GM12873 (cell line): ENCODE results near the gene MIB2.

Experiments used
- TF ChIP-seq, protein P1 (sequence below): IDR thresholded peaks from 2 replicates; pipeline ENCODE4 v1.5.1; 2012; ENCODE audit warnings: low read depth, mild to moderate bottlenecking, moderate library complexity, low read length, control low read depth; ENCODE audit not compliant: insufficient read depth; ENCODE audit errors: missing control alignments

MIB2 gene

DNA sequence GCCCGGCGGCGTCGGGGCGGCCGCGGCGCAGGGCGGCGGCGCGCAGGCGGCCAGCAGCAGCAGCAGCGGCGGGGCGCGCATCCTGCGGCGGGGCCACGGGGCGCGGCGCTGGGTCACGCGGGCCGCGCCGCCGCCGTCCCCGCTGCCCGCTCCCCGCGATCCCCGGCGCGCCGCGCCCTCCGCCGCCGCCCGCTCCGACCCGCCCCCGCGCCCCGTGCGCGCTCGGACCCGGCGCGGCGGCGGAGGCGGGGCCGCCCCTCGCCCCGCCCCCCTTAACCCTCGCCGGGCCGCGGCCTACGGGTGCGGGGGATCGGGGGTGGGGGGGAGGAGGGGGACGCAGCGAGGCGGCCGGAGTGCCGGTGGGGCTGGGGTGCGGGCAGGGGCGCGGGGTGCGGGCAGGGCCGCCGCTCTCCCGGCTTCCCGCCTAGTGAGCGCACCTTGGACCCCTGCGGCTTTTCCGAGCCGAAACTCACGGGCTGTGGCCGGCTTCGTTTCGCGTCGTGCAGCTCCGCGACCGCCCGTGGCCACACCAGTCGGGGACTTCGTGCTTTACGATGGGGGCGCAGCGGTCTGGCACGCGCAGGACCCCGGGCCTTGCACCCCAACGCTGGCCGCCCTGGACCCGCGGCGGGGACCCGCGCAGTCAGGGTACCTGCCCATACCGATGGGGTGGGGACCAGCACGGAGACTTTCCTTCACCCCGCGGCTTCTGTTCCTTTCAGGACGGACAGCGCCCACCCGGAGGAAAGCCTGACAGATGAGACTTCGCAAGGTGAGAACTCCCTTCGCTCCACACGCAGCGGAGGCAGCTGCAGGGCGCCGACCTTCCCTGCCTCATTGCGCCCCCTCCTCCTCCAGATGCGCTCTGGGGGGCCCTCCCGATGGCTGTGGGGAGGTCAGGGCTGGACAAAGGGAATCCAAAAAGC is 15.1 kb upstream of the MIB2 start, which contains the start of gene FNDC10:
FNDC10 (minus strand) TSS at position 201 of the 926 bp plus-strand sequence; CDS start at position 81, 120 bp downstream.
- TF ChIP-seq, protein P1, sequence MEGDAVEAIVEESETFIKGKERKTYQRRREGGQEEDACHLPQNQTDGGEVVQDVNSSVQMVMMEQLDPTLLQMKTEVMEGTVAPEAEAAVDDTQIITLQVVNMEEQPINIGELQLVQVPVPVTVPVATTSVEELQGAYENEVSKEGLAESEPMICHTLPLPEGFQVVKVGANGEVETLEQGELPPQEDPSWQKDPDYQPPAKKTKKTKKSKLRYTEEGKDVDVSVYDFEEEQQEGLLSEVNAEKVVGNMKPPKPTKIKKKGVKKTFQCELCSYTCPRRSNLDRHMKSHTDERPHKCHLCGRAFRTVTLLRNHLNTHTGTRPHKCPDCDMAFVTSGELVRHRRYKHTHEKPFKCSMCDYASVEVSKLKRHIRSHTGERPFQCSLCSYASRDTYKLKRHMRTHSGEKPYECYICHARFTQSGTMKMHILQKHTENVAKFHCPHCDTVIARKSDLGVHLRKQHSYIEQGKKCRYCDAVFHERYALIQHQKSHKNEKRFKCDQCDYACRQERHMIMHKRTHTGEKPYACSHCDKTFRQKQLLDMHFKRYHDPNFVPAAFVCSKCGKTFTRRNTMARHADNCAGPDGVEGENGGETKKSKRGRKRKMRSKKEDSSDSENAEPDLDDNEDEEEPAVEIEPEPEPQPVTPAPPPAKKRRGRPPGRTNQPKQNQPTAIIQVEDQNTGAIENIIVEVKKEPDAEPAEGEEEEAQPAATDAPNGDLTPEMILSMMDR = no peak

DNA sequence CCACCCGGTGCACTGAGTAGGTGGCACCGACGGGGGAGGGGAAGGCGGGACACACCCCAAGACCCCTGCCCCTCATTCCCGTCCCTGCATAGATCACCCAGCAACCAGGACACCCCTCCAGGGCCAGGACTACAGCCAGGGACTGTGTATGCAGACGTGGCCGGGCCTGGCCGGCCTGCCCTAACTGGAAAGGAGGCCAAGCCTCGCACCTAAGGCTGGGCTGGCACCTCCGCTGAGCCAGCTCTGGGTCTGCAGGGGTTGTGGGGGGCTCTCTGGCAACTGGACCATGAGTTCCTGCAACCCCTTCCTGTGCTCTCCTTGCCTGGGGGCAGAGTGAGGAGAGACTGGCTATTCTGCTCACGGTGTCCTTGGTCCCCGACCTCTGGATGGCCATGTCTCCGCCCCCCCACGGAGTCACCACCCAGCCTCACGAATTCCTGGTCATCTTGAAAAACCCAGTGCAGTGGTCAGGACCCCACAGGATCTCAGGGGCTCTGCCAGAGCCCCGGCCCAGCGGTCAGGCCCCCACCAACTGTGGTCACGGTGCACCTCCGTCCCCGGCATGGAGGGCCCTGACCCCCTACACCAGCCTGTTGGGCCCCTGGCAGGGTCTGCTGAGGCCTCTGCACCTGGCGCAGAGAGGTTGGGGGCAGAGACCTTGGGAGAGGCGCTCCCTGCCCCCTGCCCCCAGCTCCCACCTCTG is 14.3 kb upstream of the MIB2 start:
- TF ChIP-seq, protein P1 = no peak

DNA sequence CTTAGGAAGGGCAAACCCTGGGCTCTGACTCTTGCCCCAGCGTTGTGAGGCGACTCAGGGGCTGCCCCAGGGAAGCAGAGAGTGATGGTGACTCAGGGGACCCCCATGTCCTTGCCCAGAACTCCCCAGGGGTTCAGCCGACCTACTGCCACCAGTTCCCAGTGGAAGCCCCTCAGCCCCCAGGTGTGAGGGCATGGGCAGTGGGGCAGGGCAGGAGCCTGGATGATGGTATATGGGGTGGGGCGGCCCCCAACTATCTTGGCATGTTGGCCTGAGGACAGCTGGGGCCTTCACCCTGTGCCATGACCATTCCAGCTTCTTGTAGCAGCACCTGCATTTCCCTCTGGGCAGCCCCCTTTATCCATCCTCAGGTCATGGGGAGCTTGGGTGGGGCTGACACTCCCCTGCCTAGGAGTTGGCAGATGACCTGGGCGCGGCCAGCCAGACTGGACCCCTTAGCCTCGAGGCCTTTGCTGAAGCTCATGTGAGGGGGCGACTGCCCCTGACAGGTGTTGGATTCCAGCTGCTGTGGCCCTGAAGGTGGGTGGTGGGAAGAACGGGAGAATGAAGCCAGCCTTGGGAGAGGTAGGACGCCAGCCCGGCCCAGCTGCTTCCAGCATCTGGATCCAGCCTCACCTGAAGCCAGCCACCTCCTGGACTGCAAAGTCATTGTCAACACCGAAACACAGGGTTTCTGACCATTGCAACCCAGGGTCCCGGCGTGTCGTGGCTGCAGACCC is 13.6 kb upstream of the MIB2 start:
- TF ChIP-seq, protein P1 = no peak

DNA sequence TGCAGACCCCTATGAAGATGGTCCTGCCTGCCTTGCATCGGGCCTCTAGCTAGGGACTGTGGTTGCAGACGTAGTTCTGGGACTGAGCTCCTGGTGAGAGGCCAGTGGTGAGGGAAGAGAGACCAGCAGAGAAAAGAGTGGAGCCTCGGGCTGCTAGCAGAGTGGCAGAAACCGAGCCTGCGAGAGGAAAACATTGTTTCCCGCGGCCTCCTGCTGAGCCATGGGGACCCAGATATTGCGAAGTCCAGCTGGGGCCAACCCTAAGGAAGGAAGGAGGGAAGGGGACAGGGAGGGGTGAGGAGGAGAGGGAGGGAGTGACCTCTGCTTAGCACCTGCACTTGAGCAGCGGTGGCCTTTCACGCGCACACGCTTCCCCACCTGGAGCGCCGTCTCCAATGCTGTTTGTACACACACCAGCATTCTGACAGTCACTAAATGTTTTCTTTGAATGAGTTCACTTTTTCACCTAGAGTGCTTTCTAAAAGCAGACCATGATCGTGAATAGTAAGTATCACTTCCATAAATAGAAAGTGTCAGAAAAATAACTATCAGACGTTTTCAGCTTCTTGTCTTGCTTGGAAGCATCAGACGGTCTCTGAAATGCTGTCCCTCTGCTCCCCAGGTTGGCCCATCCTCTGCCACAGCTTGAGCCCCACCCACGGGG is 12.9 kb upstream of the MIB2 start:
- TF ChIP-seq, protein P1 = no peak

DNA sequence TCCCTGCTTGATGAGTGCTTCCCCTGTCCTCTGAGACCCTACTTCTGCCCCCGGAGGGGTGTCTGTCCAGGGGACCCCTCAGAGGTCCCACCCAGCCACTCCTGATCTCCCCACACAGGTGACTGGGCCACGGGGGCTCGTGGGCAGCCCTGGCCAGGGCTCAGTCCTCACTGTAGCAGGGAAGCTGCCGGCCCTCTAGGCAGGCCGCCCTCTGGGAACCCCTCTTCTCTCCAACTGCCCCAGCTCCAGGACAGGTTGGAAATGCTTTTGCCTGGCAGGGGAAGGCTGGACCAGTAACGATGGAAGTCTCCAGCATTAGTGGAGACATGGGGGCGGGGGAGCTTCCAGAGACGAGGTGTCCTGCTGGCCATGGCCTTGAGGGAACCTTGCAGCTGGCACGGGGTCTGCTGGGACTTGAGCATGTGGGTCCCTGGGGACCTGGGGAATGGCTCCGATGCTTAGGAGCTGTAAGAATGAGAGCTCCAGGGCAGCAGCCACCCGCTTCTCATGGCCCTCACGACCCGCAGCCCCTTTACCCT is 12.3 kb upstream of the MIB2 start:
- TF ChIP-seq, protein P1 = no peak

DNA sequence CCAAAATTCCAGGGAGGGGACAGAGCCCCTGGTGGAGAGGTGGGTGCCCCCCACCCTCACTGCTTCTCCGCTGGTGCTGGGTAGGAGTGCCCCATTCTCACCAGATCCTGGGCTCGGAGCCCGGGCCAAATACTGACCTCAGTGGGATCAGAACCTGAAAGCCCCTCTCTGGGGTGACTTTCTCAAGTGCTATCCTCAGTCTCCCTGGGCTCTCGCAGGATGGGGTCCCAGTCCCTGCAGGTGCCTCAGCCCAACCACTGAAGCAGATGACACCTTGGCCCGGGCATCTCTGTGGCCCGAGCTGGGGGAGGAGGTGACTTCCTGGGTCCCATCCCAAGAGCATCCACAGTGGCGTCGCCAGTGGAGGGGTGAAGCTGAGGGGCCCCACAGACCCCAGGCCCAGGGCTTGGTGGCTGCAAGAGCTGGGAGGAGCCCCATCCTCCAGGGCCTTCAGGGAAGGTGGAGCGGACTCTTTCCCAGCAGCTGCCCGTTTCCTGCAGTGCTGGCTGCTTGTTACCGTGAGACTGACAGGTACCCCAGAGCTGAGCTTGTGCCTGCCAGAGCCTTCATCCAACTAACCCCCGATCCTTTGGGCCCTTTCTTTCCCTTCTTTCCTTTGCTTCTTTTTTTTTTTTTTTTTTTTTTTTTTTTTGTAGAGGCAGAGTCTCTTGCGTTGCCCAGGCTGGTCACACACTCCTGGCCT is 11.5 kb upstream of the MIB2 start:
- TF ChIP-seq, protein P1 = no peak
